PC-9 (cell line): ENCODE results near the gene CD300A. TPM values are rescaled to one million over a fixed set of nuclear protein-coding genes. Genes with fewer than 3 reads are reported as not detected.

ENCODE experiments used
- BruUV-seq: library from RNA; stranded (reverse); fragments of 400-500 nt; replicated peaks from 2 replicates; lab custom pipeline; 2021; lab: Mats Ljungman, UMichigan
- CTCF ChIA-PET: fragments of 300-600 bp; sonication (Branson Sonifier 250); formaldehyde crosslinking; loops from one replicate; lab custom pipeline; 2022; ENCODE audit warnings: antibody characterized with exemption; lab: Charles Lee
- POLR2A ChIA-PET: fragments of 300-600 bp; sonication (Branson Sonifier 250); formaldehyde crosslinking; loops from one replicate; lab custom pipeline; 2022; ENCODE audit warnings: antibody characterized with exemption; ENCODE audit not compliant: unreplicated experiment; lab: Charles Lee
- DNase-seq, 2 experiments: peaks; one replicate each; pipeline versions ENCODE4 v3.0.0 to v3.0.0-alpha.2; 2015 to 2022; ENCODE audit warnings: mixed read lengths in 1 of 2
- H2AFZ ChIP-seq: fragments of 200-600 bp; sonication (generic); 2 replicates; pipeline ENCODE4 v1.8.1; 2017; ENCODE audit warnings: antibody characterized with exemption
- H3F3A ChIP-seq: fragments of 200-600 bp; sonication (generic); 2 replicates; pipeline ENCODE4 v1.8.1; 2017; ENCODE audit warnings: antibody characterized with exemption, mild to moderate bottlenecking, low read depth; ENCODE audit not compliant: insufficient read depth
- H3K27ac ChIP-seq: fragments of 200-600 bp; sonication (generic); 2 replicates; pipeline ENCODE4 v1.6.1; 2016; ENCODE audit warnings: mixed run types
- H3K27me3 ChIP-seq: fragments of 200-600 bp; sonication (generic); 2 replicates; pipeline ENCODE4 v1.6.1; 2016; ENCODE audit warnings: low read depth, mixed run types; ENCODE audit not compliant: insufficient read depth
- H3K36me3 ChIP-seq: fragments of 200-600 bp; sonication (generic); 2 replicates; pipeline ENCODE4 v1.6.1; 2016; ENCODE audit warnings: low read depth, mixed run types
- H3K4me1 ChIP-seq: fragments of 200-600 bp; sonication (generic); replicated peaks from 2 replicates; pipeline ENCODE4 v1.6.1; 2016; ENCODE audit warnings: mixed run types; ENCODE audit not compliant: insufficient read depth
- H3K4me2 ChIP-seq: fragments of 200-600 bp; sonication (generic); 2 replicates; pipeline ENCODE4 v1.6.1; 2017; ENCODE audit warnings: mixed run types
- H3K4me3 ChIP-seq: fragments of 200-600 bp; sonication (generic); 2 replicates; pipeline ENCODE4 v1.6.1; 2016; ENCODE audit warnings: mixed run types
- H3K79me2 ChIP-seq: fragments of 200-600 bp; sonication (generic); 2 replicates; pipeline ENCODE4 v1.6.1; 2017; ENCODE audit warnings: low read depth, mixed run types
- H3K9me2 ChIP-seq: fragments of 200-600 bp; sonication (generic); 2 replicates; pipeline ENCODE4 v1.8.1; 2017; ENCODE audit warnings: mild to moderate bottlenecking; ENCODE audit not compliant: insufficient read depth
- H3K9me3 ChIP-seq: fragments of 200-600 bp; sonication (generic); 2 replicates; pipeline ENCODE4 v1.8.1; 2016; ENCODE audit warnings: low read depth; ENCODE audit not compliant: insufficient read depth
- H4K20me1 ChIP-seq: fragments of 200-600 bp; sonication (generic); 2 replicates; pipeline ENCODE4 v1.8.1; 2017; ENCODE audit not compliant: insufficient read depth
- EZH2 ChIP-seq: fragments of 200-600 bp; sonication (generic); IDR thresholded peaks from 2 replicates; pipeline ENCODE4 v1.8.0; 2017; ENCODE audit warnings: antibody characterized with exemption, low read depth
- intact Hi-C: fragments of 100-400 bp; cut with micrococcal nuclease; formaldehyde crosslinking; loops from one replicate; pipeline ENCODE4 v1.10.0; 2022; ENCODE audit not compliant: unreplicated experiment
- total RNA-seq: library from RNA; stranded (reverse); gene quantifications from 2 replicates; pipeline ENCODE4 v1.2.3, GENCODE V29; 2021
- TF ChIP-seq, protein P1 (sequence below): fragments of 200-600 bp; sonication (generic); conservative IDR thresholded peaks from 2 replicates; pipeline ENCODE4 v1.6.1; 2017; ENCODE audit warnings: mixed run types, antibody characterized with exemption, mild to moderate bottlenecking, moderate library complexity

CD300A gene
- total RNA-seq, 1 experiment from 2014 or later = not detected

DNA sequence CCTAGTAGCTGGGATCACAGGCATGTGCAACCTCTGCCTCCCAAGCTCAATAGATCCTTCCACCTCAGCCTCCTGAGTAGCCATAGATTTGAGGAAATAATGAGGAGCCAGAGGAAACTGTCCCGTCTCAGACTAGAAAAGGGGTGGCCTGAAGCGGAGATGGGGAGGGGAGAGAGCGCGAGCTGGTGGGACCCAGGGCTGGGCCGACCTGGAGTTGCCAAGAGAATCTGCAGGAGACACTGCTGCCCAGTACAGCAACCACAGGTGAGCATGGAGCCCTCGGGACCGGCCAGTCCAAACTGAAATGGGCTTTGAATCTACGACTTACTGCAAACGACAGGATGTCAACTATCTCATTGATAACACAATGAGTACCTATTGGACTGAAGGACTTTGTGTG is 24.3 kb downstream of the CD300A start:
- DNase-seq = no peak
- Histone ChIP-seq H3K27ac (no peak overlapping the region), H3K9me2 (no peaks in the 10 kb centered on the region), H2AFZ (no peak overlapping the region), H3K4me2 (no peak overlapping the region), H3F3A (no peaks in the 10 kb centered on the region), H3K9me3 (no peaks in the 10 kb centered on the region), H3K4me3 (no peak overlapping the region), H3K4me1 (no peaks in the 10 kb centered on the region), H4K20me1 (no peaks in the 10 kb centered on the region), H3K79me2 (no peaks in the 10 kb centered on the region), H3K27me3 (peaks cover 55% of the 10 kb centered on the region), H3K36me3 (no peaks in the 10 kb centered on the region)
- no TSS peak for BruUV-seq
- no peak for TF ChIP-seq EZH2
- TF ChIP-seq, protein P1, sequence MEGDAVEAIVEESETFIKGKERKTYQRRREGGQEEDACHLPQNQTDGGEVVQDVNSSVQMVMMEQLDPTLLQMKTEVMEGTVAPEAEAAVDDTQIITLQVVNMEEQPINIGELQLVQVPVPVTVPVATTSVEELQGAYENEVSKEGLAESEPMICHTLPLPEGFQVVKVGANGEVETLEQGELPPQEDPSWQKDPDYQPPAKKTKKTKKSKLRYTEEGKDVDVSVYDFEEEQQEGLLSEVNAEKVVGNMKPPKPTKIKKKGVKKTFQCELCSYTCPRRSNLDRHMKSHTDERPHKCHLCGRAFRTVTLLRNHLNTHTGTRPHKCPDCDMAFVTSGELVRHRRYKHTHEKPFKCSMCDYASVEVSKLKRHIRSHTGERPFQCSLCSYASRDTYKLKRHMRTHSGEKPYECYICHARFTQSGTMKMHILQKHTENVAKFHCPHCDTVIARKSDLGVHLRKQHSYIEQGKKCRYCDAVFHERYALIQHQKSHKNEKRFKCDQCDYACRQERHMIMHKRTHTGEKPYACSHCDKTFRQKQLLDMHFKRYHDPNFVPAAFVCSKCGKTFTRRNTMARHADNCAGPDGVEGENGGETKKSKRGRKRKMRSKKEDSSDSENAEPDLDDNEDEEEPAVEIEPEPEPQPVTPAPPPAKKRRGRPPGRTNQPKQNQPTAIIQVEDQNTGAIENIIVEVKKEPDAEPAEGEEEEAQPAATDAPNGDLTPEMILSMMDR = no peak
- ChIA-PET CTCF (interaction anchor here (0.6 kb wide), 1 partner anchor 30 kb away, joined by 6 read pairs; no protein-coding TSS in a partner anchor), POLR2A (no interaction called here)
- intact Hi-C loops = no loop called here

DNA sequence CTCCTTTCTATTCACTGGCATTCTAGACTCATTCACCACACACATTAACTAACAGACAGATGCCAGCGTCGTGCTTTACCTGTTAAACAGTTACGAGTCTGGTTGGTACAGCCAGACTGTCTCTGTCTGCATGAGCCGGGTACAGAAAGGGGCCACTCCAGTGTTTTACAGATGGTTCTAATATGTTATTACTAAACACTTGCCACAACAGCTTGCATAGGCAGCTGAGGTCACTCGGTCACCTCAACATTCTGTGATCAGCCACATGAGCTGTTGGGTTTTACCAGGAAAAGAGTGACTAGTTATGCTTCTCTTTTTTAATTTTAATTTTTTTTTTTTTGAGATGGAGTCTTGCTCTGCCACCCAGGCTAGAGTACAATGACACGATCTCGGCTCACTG is 25.2 kb downstream of the CD300A start:
- POLR2A ChIA-PET = no interaction called here
- intact Hi-C loops = loop anchor here (2.0 kb wide), 2 partner anchors 123 to 191 kb away; no protein-coding TSS in a partner anchor
- CTCF ChIA-PET = interaction anchor here (0.7 kb wide), 1 partner anchor 123 kb away, joined by 3 read pairs; no protein-coding TSS in a partner anchor

DNA sequence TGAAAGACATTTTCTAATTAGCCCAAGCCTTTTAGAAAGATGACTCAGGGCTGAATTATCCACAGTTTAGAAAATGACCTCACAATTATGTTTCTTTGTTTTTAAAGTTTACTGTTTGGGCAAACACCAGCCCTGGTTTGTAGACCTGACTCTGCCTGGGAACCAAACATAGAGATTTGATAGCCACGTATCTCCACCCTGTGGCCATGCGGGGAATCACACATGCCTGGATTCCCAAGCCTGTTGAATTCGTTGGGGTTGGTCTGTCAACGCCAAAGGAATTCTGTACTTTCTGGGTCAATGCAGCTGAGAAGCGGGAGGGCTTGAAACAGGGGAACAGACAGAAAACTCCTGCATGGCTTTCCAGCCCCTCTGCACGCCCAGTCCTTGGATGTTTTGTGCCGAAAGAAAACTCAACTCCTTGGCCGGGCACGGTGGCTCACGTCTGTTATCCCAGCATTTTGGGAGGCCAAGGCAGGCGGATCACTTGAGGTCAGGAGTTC is 26.9 kb downstream of the CD300A start:
- peak; percentile 49 to 68 for DNase-seq
- H2AFZ ChIP-seq = no peak overlapping the region
- intact Hi-C loops = loop anchor here (1.0 to 2.0 kb wide), 4 partner anchors 36 to 193 kb away; no protein-coding TSS in a partner anchor
- H3K4me2 ChIP-seq = no peak overlapping the region
- no peaks in the 10 kb centered on the region for H3F3A ChIP-seq
- POLR2A ChIA-PET = no interaction called here
- no peaks in the 10 kb centered on the region for H3K4me1 ChIP-seq
- H3K27ac ChIP-seq = no peak overlapping the region
- H3K9me3 ChIP-seq = no peaks in the 10 kb centered on the region
- CTCF ChIA-PET = no interaction called here
- no peak overlapping the region for H3K4me3 ChIP-seq
- TF ChIP-seq EZH2 = no peak
- TF ChIP-seq, protein P1 = peak; percentile 92
- no peaks in the 10 kb centered on the region for H3K79me2 ChIP-seq
- no peaks in the 10 kb centered on the region for H3K36me3 ChIP-seq
- no TSS peak for BruUV-seq
- H3K9me2 ChIP-seq = no peaks in the 10 kb centered on the region
- peaks cover 56% of the 10 kb centered on the region for H3K27me3 ChIP-seq
- no peaks in the 10 kb centered on the region for H4K20me1 ChIP-seq

More for the DNA sequence above, 25.2 kb downstream of the CD300A start:
- no peaks in the 10 kb centered on the region for H3K9me3 ChIP-seq
- H3K36me3 ChIP-seq = no peaks in the 10 kb centered on the region
- H4K20me1 ChIP-seq = no peaks in the 10 kb centered on the region
- H3K79me2 ChIP-seq = no peaks in the 10 kb centered on the region
- no peak overlapping the region for H3K4me3 ChIP-seq
- H2AFZ ChIP-seq = no peak overlapping the region
- H3K27me3 ChIP-seq = peaks cover 52% of the 10 kb centered on the region
- H3F3A ChIP-seq = no peaks in the 10 kb centered on the region
- no peak overlapping the region for H3K4me2 ChIP-seq
- no TSS peak for BruUV-seq
- DNase-seq = no peak
- TF ChIP-seq, protein P1 = no peak
- TF ChIP-seq EZH2 = no peak
- H3K9me2 ChIP-seq = no peaks in the 10 kb centered on the region
- no peaks in the 10 kb centered on the region for H3K4me1 ChIP-seq
- H3K27ac ChIP-seq = no peak overlapping the region
